MCF 10A (cell line): Measurements from ENCODE around the gene UBXN11. TPM values are rescaled to one million over a fixed set of nuclear protein-coding genes. Genes with fewer than 3 reads are reported as not detected.
A peak's percentile ranks its signal among the peaks of the same experiment; 100 is the strongest.

ENCODE experiments used
- BruUV-seq: library from RNA; stranded (reverse); fragments of 400-500 nt; replicated peaks from 2 replicates; lab custom pipeline; 2021; lab: Mats Ljungman, UMichigan
- CTCF ChIA-PET: fragments of 300-600 bp; sonication (Branson Sonifier 250); formaldehyde crosslinking; extraction: SDS; loops from one replicate; lab custom pipeline; 2021; ENCODE audit warnings: antibody characterized with exemption, inconsistent platforms; lab: Yijun Ruan, JAX
- POLR2A ChIA-PET: fragments of 300-600, 350-650 bp; sonication (Branson Sonifier 250); formaldehyde crosslinking; extraction: SDS; loops from one replicate; lab custom pipeline; 2020; ENCODE audit warnings: antibody characterized with exemption, inconsistent platforms; lab: Yijun Ruan, JAX
- DNase-seq: peaks from one replicate; pipeline ENCODE4 v3.0.0-alpha.2; 2018; ENCODE audit not compliant: unreplicated experiment
- H3K27ac Mint-ChIP-seq: one replicate; pipeline ENCODE4 v1.8.0; 2022; ENCODE audit warnings: mild to moderate bottlenecking, low read depth, mixed read lengths; ENCODE audit not compliant: unreplicated experiment
- H3K27me3 Mint-ChIP-seq: one replicate; pipeline ENCODE4 v1.8.0; 2022; ENCODE audit warnings: mixed read lengths; ENCODE audit not compliant: insufficient read depth, unreplicated experiment
- H3K36me3 Mint-ChIP-seq: one replicate; pipeline ENCODE4 v1.8.0; 2022; ENCODE audit warnings: mild to moderate bottlenecking, moderate library complexity, mixed read lengths; ENCODE audit not compliant: insufficient read depth, unreplicated experiment
- H3K4me1 Mint-ChIP-seq: one replicate; pipeline ENCODE4 v1.8.0; 2022; ENCODE audit warnings: mixed read lengths; ENCODE audit not compliant: insufficient read depth, unreplicated experiment
- H3K4me3 Mint-ChIP-seq: one replicate; pipeline ENCODE4 v1.8.0; 2022; ENCODE audit warnings: mild to moderate bottlenecking, moderate library complexity, mixed read lengths; ENCODE audit not compliant: unreplicated experiment
- H3K9me3 Mint-ChIP-seq: one replicate; pipeline ENCODE4 v1.8.0; 2022; ENCODE audit warnings: mixed read lengths; ENCODE audit not compliant: unreplicated experiment
- intact Hi-C: fragments of 100-400 bp; cut with micrococcal nuclease; formaldehyde crosslinking; loops from 2 replicates; pipeline ENCODE4 v1.14.1; 2022
- total RNA-seq: library from RNA; stranded (reverse); gene quantifications from 2 replicates; pipeline ENCODE4 v1.2.3, GENCODE V29; 2022
- TF ChIP-seq, protein P1 (sequence below): fragments of 200-600 bp; IDR thresholded peaks from one replicate; pipeline ENCODE4 v1.8.0; 2022; ENCODE audit warnings: antibody characterized with exemption, mild to moderate bottlenecking; ENCODE audit not compliant: unreplicated experiment

The UBXN11 gene
- total RNA-seq, 1 experiment from 2014 or later = 17.7 TPM

DNA sequence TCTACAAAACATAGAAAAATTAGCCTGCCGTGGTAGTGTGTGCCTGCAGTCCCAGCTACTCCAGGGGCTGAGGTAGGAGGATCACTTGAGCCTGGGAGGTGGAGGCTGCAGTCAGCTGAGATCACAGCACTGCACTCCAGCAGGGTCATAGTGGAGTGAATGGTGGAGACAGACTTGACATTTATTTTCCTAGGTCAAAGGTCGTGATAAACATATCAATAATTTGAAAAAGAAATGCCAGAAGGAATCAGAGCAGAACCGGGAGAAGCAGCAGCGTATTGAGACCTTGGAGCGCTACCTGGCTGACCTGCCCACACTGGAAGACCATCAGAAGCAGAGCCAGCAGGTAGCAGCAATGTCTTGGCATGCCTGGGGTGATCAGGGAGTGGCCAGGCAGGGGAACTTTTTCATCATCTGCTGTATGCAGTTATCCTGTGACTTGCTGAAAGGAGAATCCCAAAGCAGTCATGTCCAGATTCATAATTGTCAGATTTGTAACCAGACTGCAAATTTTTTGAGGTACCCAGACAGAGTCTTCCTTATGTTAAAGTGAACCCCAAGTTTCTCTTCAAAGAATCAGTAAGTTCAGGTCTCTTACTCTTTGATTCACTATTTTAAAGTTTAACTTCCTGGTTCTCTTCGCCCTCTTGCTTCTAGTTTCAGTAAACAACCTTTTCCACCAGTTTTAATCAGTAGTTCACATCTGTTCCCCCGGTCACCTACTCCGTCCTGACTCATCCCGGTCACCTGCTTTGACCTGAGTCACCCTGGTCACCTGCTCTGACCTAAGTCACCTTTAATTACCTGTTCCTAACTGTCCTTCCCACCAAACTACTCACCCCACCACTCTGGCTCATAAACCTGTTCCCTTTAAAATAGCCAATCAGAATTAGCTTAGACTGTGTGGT is 37.9 kb downstream of the UBXN11 start:
- POLR2A ChIA-PET = no interaction called here
- H3K27ac Mint-ChIP-seq = peak overlapping the region; percentile 35
- DNase-seq = no peak
- BruUV-seq = no TSS peak
- peaks cover 10% of the 10 kb centered on the region for H3K9me3 Mint-ChIP-seq
- TF ChIP-seq, protein P1, sequence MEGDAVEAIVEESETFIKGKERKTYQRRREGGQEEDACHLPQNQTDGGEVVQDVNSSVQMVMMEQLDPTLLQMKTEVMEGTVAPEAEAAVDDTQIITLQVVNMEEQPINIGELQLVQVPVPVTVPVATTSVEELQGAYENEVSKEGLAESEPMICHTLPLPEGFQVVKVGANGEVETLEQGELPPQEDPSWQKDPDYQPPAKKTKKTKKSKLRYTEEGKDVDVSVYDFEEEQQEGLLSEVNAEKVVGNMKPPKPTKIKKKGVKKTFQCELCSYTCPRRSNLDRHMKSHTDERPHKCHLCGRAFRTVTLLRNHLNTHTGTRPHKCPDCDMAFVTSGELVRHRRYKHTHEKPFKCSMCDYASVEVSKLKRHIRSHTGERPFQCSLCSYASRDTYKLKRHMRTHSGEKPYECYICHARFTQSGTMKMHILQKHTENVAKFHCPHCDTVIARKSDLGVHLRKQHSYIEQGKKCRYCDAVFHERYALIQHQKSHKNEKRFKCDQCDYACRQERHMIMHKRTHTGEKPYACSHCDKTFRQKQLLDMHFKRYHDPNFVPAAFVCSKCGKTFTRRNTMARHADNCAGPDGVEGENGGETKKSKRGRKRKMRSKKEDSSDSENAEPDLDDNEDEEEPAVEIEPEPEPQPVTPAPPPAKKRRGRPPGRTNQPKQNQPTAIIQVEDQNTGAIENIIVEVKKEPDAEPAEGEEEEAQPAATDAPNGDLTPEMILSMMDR = no peak
- H3K36me3 Mint-ChIP-seq = peaks cover 80% of the 10 kb centered on the region
- intact Hi-C loops = no loop called here
- CTCF ChIA-PET = interaction anchor here (0.6 to 1.3 kb wide), 2 partner anchors 39 to 53 kb away, joined by 3 to 4 read pairs; no protein-coding TSS in a partner anchor
- H3K4me3 Mint-ChIP-seq = no peak overlapping the region
- H3K4me1 Mint-ChIP-seq = no peaks in the 10 kb centered on the region
- H3K27me3 Mint-ChIP-seq = no peaks in the 10 kb centered on the region

DNA sequence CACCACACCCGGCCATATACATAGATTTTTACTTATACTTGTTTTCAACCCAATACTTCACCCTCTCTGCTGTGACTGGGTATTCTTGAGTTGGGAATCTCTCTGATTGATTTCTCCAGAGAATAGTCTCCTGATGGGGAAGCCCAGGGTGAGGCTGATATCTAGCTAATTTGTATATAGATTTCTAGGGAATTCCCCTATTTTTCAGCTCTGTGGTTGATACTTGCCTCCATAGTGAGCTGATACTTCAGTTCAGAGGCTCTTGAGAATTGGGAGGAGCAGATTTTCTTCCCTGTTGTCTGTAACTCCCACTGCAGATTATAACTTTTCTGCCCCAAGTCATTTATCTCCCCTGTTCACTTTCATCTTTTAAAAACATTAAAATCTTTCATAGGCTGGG is 41.0 kb downstream of the UBXN11 start:
- intact Hi-C loops = no loop called here
- Mint-ChIP-seq H3K36me3 (peaks cover 78% of the 10 kb centered on the region), H3K27ac (no peak overlapping the region), H3K4me3 (no peak overlapping the region), H3K27me3 (no peaks in the 10 kb centered on the region), H3K9me3 (peaks cover 10% of the 10 kb centered on the region), H3K4me1 (no peaks in the 10 kb centered on the region)
- DNase-seq = no peak
- TF ChIP-seq, protein P1 = no peak
- POLR2A ChIA-PET = interaction anchor here (0.6 to 1.7 kb wide), 2 partner anchors 10 to 745 kb away, joined by 3 to 8 read pairs; no protein-coding TSS in a partner anchor
- BruUV-seq = no TSS peak
- CTCF ChIA-PET = interaction anchor here (0.6 to 1.5 kb wide), 5 partner anchors 10 to 91 kb away, joined by 3 to 8 read pairs (median 4); no protein-coding TSS in a partner anchor

DNA sequence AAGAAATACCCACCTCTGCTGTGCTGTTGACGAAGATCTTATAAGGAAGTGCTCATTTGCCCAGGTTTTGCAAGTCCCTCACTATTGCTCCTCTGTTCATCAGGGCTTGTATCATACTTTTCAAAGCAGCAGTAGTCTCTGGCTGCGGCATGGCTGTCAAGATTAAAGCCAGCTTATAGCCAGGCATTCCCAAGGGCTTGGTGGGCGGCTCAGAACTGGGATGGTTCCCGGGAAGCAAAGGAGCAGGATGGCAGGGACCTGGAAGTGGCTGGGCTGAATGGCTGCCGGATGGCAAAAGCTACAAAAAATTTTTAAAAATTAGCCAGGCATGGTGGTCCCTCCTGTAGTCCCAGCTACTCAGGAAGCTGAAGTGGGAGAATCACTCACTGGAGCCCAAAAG is 43.2 kb downstream of the UBXN11 start:
- ChIA-PET CTCF (no interaction called here), POLR2A (interaction anchor here (1.0 to 1.5 kb wide), 2 partner anchors 16 to 46 kb away, joined by 4 to 7 read pairs; partner anchors contain the start of gene SH3BGRL3)
- Mint-ChIP-seq H3K9me3 (no peaks in the 10 kb centered on the region), H3K4me3 (no peak overlapping the region), H3K36me3 (peaks cover 80% of the 10 kb centered on the region), H3K27me3 (no peaks in the 10 kb centered on the region), H3K4me1 (no peaks in the 10 kb centered on the region), H3K27ac (no peak overlapping the region)
- BruUV-seq = no TSS peak
- intact Hi-C loops = no loop called here
- TF ChIP-seq, protein P1 = no peak
- DNase-seq = no peak

DNA sequence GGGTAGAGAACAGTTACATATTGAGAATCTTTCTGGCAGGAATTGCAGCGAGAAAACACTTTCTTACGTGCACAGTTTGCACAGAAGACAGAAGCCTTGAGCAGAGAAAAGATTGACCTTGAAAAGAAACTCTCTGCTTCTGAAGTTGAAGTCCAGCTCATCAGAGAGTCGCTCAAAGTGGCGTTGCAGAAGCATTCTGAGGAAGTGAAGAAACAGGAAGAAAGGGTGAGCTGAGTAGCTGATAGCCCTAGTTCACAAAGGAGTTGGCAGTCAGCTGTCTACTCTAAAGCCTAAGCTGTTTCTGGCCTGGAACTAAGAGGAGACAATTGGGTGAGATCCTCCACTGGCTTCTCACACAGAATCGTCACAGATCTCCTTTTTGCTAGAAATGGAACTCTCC is 46.9 kb downstream of the UBXN11 start:
- DNase-seq = no peak
- no peaks in the 10 kb centered on the region for H3K27me3 Mint-ChIP-seq
- no peaks in the 10 kb centered on the region for H3K4me1 Mint-ChIP-seq
- no peak overlapping the region for H3K4me3 Mint-ChIP-seq
- CTCF ChIA-PET = no interaction called here
- no TSS peak for BruUV-seq
- POLR2A ChIA-PET = no interaction called here
- TF ChIP-seq, protein P1 = no peak
- no peaks in the 10 kb centered on the region for H3K9me3 Mint-ChIP-seq
- intact Hi-C loops = no loop called here
- no peak overlapping the region for H3K27ac Mint-ChIP-seq
- peaks cover 67% of the 10 kb centered on the region for H3K36me3 Mint-ChIP-seq
